ENCODE measurements around the gene RAB17. TPM values are rescaled to one million over a fixed set of nuclear protein-coding genes. Genes with fewer than 3 reads are reported as not detected.

The RAB17 gene
- total and polyA plus RNA-seq, 2 of the 8 experiments (the other 6 are each of a cell fraction or from before 2014, with no cell fraction given) = 42.6 to 83.4 TPM

DNA sequence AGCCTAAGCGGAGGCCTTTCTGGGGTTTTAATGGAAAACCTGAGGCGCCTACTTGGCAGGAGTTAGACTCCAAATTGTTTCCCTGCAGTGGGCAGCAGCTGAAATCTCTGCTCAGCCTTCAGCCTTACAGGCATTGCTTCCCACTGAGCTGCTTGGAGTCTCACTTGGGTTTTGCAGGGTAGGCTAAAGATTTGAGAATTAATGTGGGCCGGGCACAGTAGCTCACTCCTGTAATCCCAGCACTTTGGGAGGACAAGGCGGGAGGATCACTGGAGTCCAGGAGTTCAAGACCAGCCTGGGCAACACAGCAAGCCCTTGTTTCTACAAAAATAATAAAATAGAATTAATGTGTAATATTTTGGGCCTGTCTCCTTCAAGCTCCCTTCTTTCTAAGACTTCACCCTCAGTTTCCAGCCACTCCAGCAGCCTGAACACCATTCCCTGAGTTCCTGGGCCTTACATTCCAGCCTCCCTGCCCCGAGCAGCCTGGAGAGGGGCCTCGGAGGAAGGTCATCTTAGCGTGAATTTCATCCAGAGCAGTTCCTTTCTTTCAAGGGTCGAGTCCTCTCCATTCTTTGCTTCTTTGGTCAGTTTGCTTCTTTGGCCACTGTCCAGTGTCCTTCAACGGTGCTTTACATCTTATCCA, 9.1 kb upstream of the RAB17 start:
- H3K27me3 ChIP-seq (replicated peaks in 1 of 4; ENCODE audit: control insufficient read depth in 3 of 4, extremely low read depth in 1 of 4, insufficient read depth in 3 of 4, low read length in 3 of 4) = no peaks in the 10 kb centered on the region
- no peak overlapping the region for H3K9ac ChIP-seq (replicated peaks in 1 of 4; ENCODE audit: extremely low read depth in 1 of 4, low read depth in 3 of 4, low read length in 3 of 4)
- no peak overlapping the region for H2BK5ac ChIP-seq (ENCODE audit: low read depth, low read length)
- H2AFZ ChIP-seq (ENCODE audit: low read length) = no peak overlapping the region
- H3K4me2 ChIP-seq (ENCODE audit: insufficient read depth in 1 of 2, low read depth in 2 of 2, low read length in 2 of 2) = no peak overlapping the region
- H3K79me2 ChIP-seq (ENCODE audit: control insufficient read depth in 1 of 2, insufficient read depth in 2 of 2, low read length in 2 of 2) = no peaks in the 10 kb centered on the region
- no peaks in the 10 kb centered on the region for H3K9me3 ChIP-seq (ENCODE audit: insufficient read depth in 2 of 2, low read depth in 1 of 2, low read length in 1 of 2)
- ChIA-PET POLR2A (ENCODE audit: partially characterized antibody) (interaction anchor here (0.7 to 7.5 kb wide), 6 partner anchors 9 to 65 kb away, joined by 3 to 51 read pairs (median 6); partner anchors contain the start of genes LRRFIP1 and RAB17), CTCF (ENCODE audit: partially characterized antibody) (interaction anchor here (0.9 to 8.8 kb wide), 5 partner anchors 13 to 81 kb away, joined by 3 to 63 read pairs (median 3); no protein-coding TSS in a partner anchor)
- H3K18ac ChIP-seq (ENCODE audit: extremely low read depth, low read length) = 0 out of 2 replicates have a peak overlapping the region, but pooled peaks have one; percentile 7
- no peak overlapping the region for H4K8ac ChIP-seq (ENCODE audit: extremely low read depth, insufficient read depth, low read length)
- no peaks in the 10 kb centered on the region for H3K36me3 ChIP-seq (ENCODE audit: control insufficient read depth in 2 of 4, insufficient read depth in 4 of 4, low read length in 3 of 4)
- H3K23ac ChIP-seq (ENCODE audit: insufficient read length) = no peak overlapping the region
- no peak overlapping the region for H2BK20ac ChIP-seq (ENCODE audit: low read length)
- H2BK120ac ChIP-seq (replicated peaks; ENCODE audit: low read depth, low read length) = peak overlapping the region; percentile 13
- no peak overlapping the region for H3K4me3 ChIP-seq (ENCODE audit: extremely low read depth in 1 of 4, insufficient read depth in 2 of 4, low read depth in 3 of 4, low read length in 4 of 4)
- peaks cover 5 to 30% (median 15%) of the 10 kb centered on the region in 4 experiments for H3K4me1 ChIP-seq (replicated peaks in 1 of 4; ENCODE audit: control insufficient read depth in 3 of 4, insufficient read depth in 4 of 4, low read length in 3 of 4)
- DNase-seq (ENCODE audit: low read depth in 1 of 2, low spot score in 2 of 2) = no peak
- peak overlapping the region; percentile 11 for H4K91ac ChIP-seq (replicated peaks; ENCODE audit: insufficient read length, low read length)
- no peak overlapping the region for H2BK15ac ChIP-seq (ENCODE audit: low read length)
- no peak overlapping the region for H2BK12ac ChIP-seq (ENCODE audit: low read depth, low read length)
- no peaks in the 10 kb centered on the region for H3K79me1 ChIP-seq (ENCODE audit: low read depth, low read length)
- TF ChIP-seq FOSL1 (IDR thresholded peaks at IDR 0.05; ENCODE audit: insufficient read depth, low read depth, low read length) = no peak
- no peak for TF ChIP-seq SRF (IDR thresholded peaks at IDR 0.05; ENCODE audit: low read depth, low read length)
- TF ChIP-seq, protein P1, sequence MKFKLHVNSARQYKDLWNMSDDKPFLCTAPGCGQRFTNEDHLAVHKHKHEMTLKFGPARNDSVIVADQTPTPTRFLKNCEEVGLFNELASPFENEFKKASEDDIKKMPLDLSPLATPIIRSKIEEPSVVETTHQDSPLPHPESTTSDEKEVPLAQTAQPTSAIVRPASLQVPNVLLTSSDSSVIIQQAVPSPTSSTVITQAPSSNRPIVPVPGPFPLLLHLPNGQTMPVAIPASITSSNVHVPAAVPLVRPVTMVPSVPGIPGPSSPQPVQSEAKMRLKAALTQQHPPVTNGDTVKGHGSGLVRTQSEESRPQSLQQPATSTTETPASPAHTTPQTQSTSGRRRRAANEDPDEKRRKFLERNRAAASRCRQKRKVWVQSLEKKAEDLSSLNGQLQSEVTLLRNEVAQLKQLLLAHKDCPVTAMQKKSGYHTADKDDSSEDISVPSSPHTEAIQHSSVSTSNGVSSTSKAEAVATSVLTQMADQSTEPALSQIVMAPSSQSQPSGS (IDR thresholded peaks at IDR 0.05; ENCODE audit: low read length) = no peak
- no peak for TF ChIP-seq TAF1 (IDR thresholded peaks at IDR 0.05; ENCODE audit: low read depth, low read length)
- no peak for TF ChIP-seq TBP (IDR thresholded peaks at IDR 0.05; ENCODE audit: low read depth, low read length)
- TF ChIP-seq, protein P2, sequence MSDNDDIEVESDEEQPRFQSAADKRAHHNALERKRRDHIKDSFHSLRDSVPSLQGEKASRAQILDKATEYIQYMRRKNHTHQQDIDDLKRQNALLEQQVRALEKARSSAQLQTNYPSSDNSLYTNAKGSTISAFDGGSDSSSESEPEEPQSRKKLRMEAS (IDR thresholded peaks at IDR 0.05) = no peak
- no peak for TF ChIP-seq CEBPB (IDR thresholded peaks at IDR 0.05; ENCODE audit: low read depth, low read length)
- no peak for TF ChIP-seq SP2 (IDR thresholded peaks at IDR 0.05; ENCODE audit: low read length)
- TF ChIP-seq SIN3A (conservative IDR thresholded peaks at IDR 0.05 in 1 of 2, IDR thresholded peaks at IDR 0.05 in 1 of 2; ENCODE audit: low read depth in 1 of 2, low read length in 2 of 2) = no peak
- no peak for FAIRE-seq
- no peak overlapping the region for H3K56ac ChIP-seq (replicated peaks; ENCODE audit: insufficient read length, low read depth, low read length)
- no peak overlapping the region; the same call in 1 of the 2 replicates for H2AK5ac ChIP-seq (ENCODE audit: low read depth, low read length)
- no peak overlapping the region for H3K14ac ChIP-seq (ENCODE audit: insufficient read length)
- H4K20me1 ChIP-seq (replicated peaks in 1 of 2; ENCODE audit: control insufficient read depth in 1 of 2, insufficient read depth in 2 of 2, low read length in 2 of 2) = no peaks in the 10 kb centered on the region
- WGBS, 2 experiments (ENCODE audit: extremely low coverage in 1 of 2, insufficient coverage in 1 of 2, insufficient read length in 1 of 2, insufficient replicate concordance in 2 of 2, low coverage in 1 of 2, low lambda C conversion rate in 2 of 2, missing lambda C conversion rate in 1 of 2) = 92% methylated on average over 9 of the region's 9 CpGs; no CpG with 5 or more reads in 1 of the 2 experiments
- H3K23me2 ChIP-seq (ENCODE audit: low read depth, low read length) = no peaks in the 10 kb centered on the region
- H4K5ac ChIP-seq (ENCODE audit: insufficient read length, low read depth, low read length) = no peak overlapping the region
- no peak overlapping the region for H3K27ac ChIP-seq (ENCODE audit: low read depth, low read length)
- H3K4ac ChIP-seq (replicated peaks; ENCODE audit: insufficient read length, low read depth, low read length) = no peak overlapping the region

Data from H1 (cell line).